ENCODE measurements around the gene ZBTB24.
"Not testable (repeated sequence)": the region's sequence is repeated elsewhere in the genome, so short reads cannot be mapped to it uniquely, and the experiment has no call there.

The ZBTB24 gene

GRCh38 chr6:109472132-109472995 lies 10.7 kb downstream of the ZBTB24 start:
- DNase-seq (ENCODE audit: extremely low read depth in 1 of 2, low read depth in 1 of 2), result no peak

GRCh38 chr6:109471105-109471810 lies 11.8 kb downstream of the ZBTB24 start:
- DNase-seq (ENCODE audit: extremely low read depth in 1 of 2, low read depth in 1 of 2), result no peak

- no peak for DNase-seq (ENCODE audit: extremely low read depth in 1 of 2, low read depth in 1 of 2)
Observed at GRCh38 chr6:109469591-109470189, 13.3 kb downstream of the ZBTB24 start.

GRCh38 chr6:109467696-109468095 lies 15.3 kb downstream of the ZBTB24 start:
- no peak for DNase-seq (ENCODE audit: extremely low read depth in 1 of 2, low read depth in 1 of 2)

- DNase-seq (ENCODE audit: extremely low read depth in 1 of 2, low read depth in 1 of 2), result no peak
Observed at GRCh38 chr6:109466212-109466923, 16.7 kb downstream of the ZBTB24 start.

- no peak for DNase-seq (ENCODE audit: extremely low read depth in 1 of 2, low read depth in 1 of 2)
Observed at GRCh38 chr6:109465772-109466171, 17.2 kb downstream of the ZBTB24 start.

- no peak for DNase-seq (ENCODE audit: extremely low read depth in 1 of 2, low read depth in 1 of 2)
Observed at GRCh38 chr6:109461733-109462526, 21.1 kb downstream of the ZBTB24 start.

GRCh38 chr6:109461205-109461604 lies 21.8 kb downstream of the ZBTB24 start:
- DNase-seq (ENCODE audit: extremely low read depth in 1 of 2, low read depth in 1 of 2), result not testable (repeated sequence)

- DNase-seq (ENCODE audit: extremely low read depth in 1 of 2, low read depth in 1 of 2), result no peak
Observed at GRCh38 chr6:109460161-109460829, 22.7 kb downstream of the ZBTB24 start.

- no peak for DNase-seq (ENCODE audit: extremely low read depth in 1 of 2, low read depth in 1 of 2)
Observed at GRCh38 chr6:109458774-109459531, 24.1 kb downstream of the ZBTB24 start.

- no peak for DNase-seq (ENCODE audit: extremely low read depth in 1 of 2, low read depth in 1 of 2)
Observed at GRCh38 chr6:109457562-109457996, 25.4 kb downstream of the ZBTB24 start.

- no peak for DNase-seq (ENCODE audit: extremely low read depth in 1 of 2, low read depth in 1 of 2)
Observed at GRCh38 chr6:109456710-109457561, 26.1 kb downstream of the ZBTB24 start.

- DNase-seq (ENCODE audit: extremely low read depth in 1 of 2, low read depth in 1 of 2), result no peak
Observed at GRCh38 chr6:109456111-109456583, 26.9 kb downstream of the ZBTB24 start.

- DNase-seq (ENCODE audit: extremely low read depth in 1 of 2, low read depth in 1 of 2), result peak; percentile 36 to 54
Observed at GRCh38 chr6:109455437-109456110, 27.4 kb downstream of the ZBTB24 start, which contains the start of gene MICAL1. Gene MICAL1, minus strand, starts transcription at chr6:109455772. Its CDS starts 1,576 bp downstream, at chr6:109454196.

- DNase-seq (ENCODE audit: extremely low read depth in 1 of 2, low read depth in 1 of 2), result peak; percentile 43 to 71
Observed at GRCh38 chr6:109454496-109455436, 28.3 kb downstream of the ZBTB24 start.
